ENCODE results near the gene MAST4. TPM values are rescaled to one million over a fixed set of nuclear protein-coding genes. Genes with fewer than 3 reads are reported as not detected.

Gene MAST4
- total and polyA plus RNA-seq, 2 of the 4 experiments (the other 2 are of a cell fraction) = 4.8 to 6.8 TPM

- Histone ChIP-seq H3K18ac (ENCODE audit: low read depth, low read length) (no peak overlapping the region), H2AFZ (replicated peaks; ENCODE audit: low read length, poor library complexity) (no peak overlapping the region), H4K5ac (ENCODE audit: low read depth, low read length) (no peak overlapping the region), H2BK20ac (ENCODE audit: low read depth, low read length) (no peak overlapping the region), H2AK9ac (replicated peaks; ENCODE audit: low read depth, low read length, poor library complexity) (no peak overlapping the region), H3K23ac (ENCODE audit: low read depth, low read length) (no peak overlapping the region), H3K14ac (replicated peaks; ENCODE audit: low read depth, low read length) (no peak overlapping the region), H3K4ac (ENCODE audit: low read depth, low read length) (no peak overlapping the region), H3K4me3 (ENCODE audit: insufficient read depth, low read depth, low read length) (no peak overlapping the region), H4K91ac (ENCODE audit: insufficient read depth, low read depth, low read length) (no peak overlapping the region), H3K79me1 (ENCODE audit: low read depth in 1 of 2, low read length in 2 of 2) (no peaks in the 10 kb centered on the region), H2BK120ac (ENCODE audit: low read depth, low read length) (no peak overlapping the region), H2AK5ac (ENCODE audit: low read depth, low read length) (no peak overlapping the region), H3K36me3 (ENCODE audit: control insufficient read depth, insufficient read depth, low read length) (no peaks in the 10 kb centered on the region), H2BK15ac (ENCODE audit: low read depth, low read length) (no peak overlapping the region), H3K9ac (ENCODE audit: low read depth, low read length) (no peak overlapping the region), H4K20me1 (ENCODE audit: insufficient read depth, low read length) (no peaks in the 10 kb centered on the region), H4K8ac (ENCODE audit: low read depth in 2 of 2, low read length in 2 of 2) (no peak overlapping the region), H3K27me3 (ENCODE audit: control insufficient read depth, insufficient read depth, low read length) (peaks cover 11% of the 10 kb centered on the region), H3K4me2 (ENCODE audit: low read depth, low read length) (no peak overlapping the region), H3K4me1 (ENCODE audit: control insufficient read depth, insufficient read depth, low read length) (no peaks in the 10 kb centered on the region), H3K9me3 (ENCODE audit: control insufficient read depth, insufficient read depth, low read length) (no peaks in the 10 kb centered on the region), H2BK5ac (ENCODE audit: low read depth, low read length, poor library complexity, severe bottlenecking) (no peak overlapping the region), H3K27ac (ENCODE audit: insufficient read depth, low read length) (no peak overlapping the region), H3K56ac (ENCODE audit: extremely low read depth, insufficient read depth, low read length) (no peak overlapping the region), H3K9me1 (ENCODE audit: insufficient read depth, low read length) (no peaks in the 10 kb centered on the region)
- ChIA-PET CTCF (interaction anchor here (1.1 kb wide), 1 partner anchor 10 kb away, joined by 3 read pairs; no protein-coding TSS in a partner anchor), POLR2A (ENCODE audit: unreplicated experiment) (no interaction called here)
- DNase-seq (no peak), ATAC-seq (ENCODE audit: low read depth) (no peak)
- WGBS, 2 experiments (ENCODE audit: extremely low coverage in 2 of 2, insufficient read length in 1 of 2) = 79% methylated on average over 2 of the region's 5 CpGs; no CpG with 5 or more reads in 1 of the 2 experiments
- intact Hi-C loops (cut with micrococcal nuclease) (loop anchor here (10.0 kb wide), 1 partner anchor 144 kb away; no protein-coding TSS in a partner anchor), in situ Hi-C loops (cut with MboI; ENCODE audit: low sequenced_read_pairs) (loop anchor here (25.0 kb wide), 1 partner anchor 1442 kb away; no protein-coding TSS in a partner anchor), dilution Hi-C loops (cut with HindIII; ENCODE audit: low sequenced_read_pairs, unreplicated experiment) (no loop called here)
- no peak for TF ChIP-seq CEBPB (IDR thresholded peaks at IDR 0.05; ENCODE audit: low read depth, low read length)
- TF ChIP-seq RCOR1 (IDR thresholded peaks at IDR 0.05; ENCODE audit: insufficient replicate concordance, low read length) = no peak
- TF ChIP-seq MAZ (IDR thresholded peaks at IDR 0.05; ENCODE audit: borderline replicate concordance, low read depth, low read length) = no peak
- TF ChIP-seq CTCF (conservative IDR thresholded peaks at IDR 0.05; ENCODE audit: low read depth, low read length) = no peak
- no peak for TF ChIP-seq POLR2A (IDR thresholded peaks at IDR 0.05; ENCODE audit: low read depth, low read length)
- no peak for TF ChIP-seq MXI1 (IDR thresholded peaks at IDR 0.05; ENCODE audit: borderline replicate concordance, low read depth, low read length)
- no peak for TF ChIP-seq FOS (IDR thresholded peaks at IDR 0.05; ENCODE audit: low read depth, low read length)
- no peak for TF ChIP-seq RFX5 (IDR thresholded peaks at IDR 0.05; ENCODE audit: low read depth, low read length)
- no peak for TF ChIP-seq ELK1 (IDR thresholded peaks at IDR 0.05; ENCODE audit: borderline replicate concordance, low read depth, low read length)
- no peak for TF ChIP-seq CHD1 (IDR thresholded peaks at IDR 0.05; ENCODE audit: low read depth, low read length)
- TF ChIP-seq RAD21 (IDR thresholded peaks at IDR 0.05; ENCODE audit: low read length) = no peak
- no peak for TF ChIP-seq USF2 (IDR thresholded peaks at IDR 0.05; ENCODE audit: low read depth, low read length)
- no peak for TF ChIP-seq SMC3 (IDR thresholded peaks at IDR 0.05; ENCODE audit: low read depth, low read length)
- TF ChIP-seq BHLHE40 (IDR thresholded peaks at IDR 0.05; ENCODE audit: low read depth, low read length) = no peak
- TF ChIP-seq NFE2L2 (IDR thresholded peaks at IDR 0.05; ENCODE audit: low read depth, low read length) = no peak
- BruUV-seq (replicated peaks) = no TSS peak
Measured at GRCh38 chr5:66820630-66821207, 224.5 kb downstream of the MAST4 start.

Measured in IMR-90 (cell line).